CD14-positive monocyte (primary cell): ENCODE measurements around the gene AAGAB. TPM values are rescaled to one million over a fixed set of nuclear protein-coding genes. Genes with fewer than 3 reads are reported as not detected.

Experiments
- DNase-seq, 3 donors: peaks; one replicate each; pipeline ENCODE4 v3.0.0-alpha.2; 2011 to 2022
- H2AFZ ChIP-seq: 2 replicates; pipeline ENCODE4 v1.6.0; 2012; ENCODE audit warnings: mild to moderate bottlenecking, low read depth, low read length, inconsistent platforms; ENCODE audit not compliant: insufficient read depth, poor library complexity, severe bottlenecking
- H3K27ac ChIP-seq, 2 donors: 1 replicate in 1 of 2; 2 replicates in 1 of 2; pipeline ENCODE4 v1.5.1; 2012 to 2013; ENCODE audit warnings: low read length in 2 of 2, control low read depth in 1 of 2, inconsistent platforms in 1 of 2, low read depth in 1 of 2, mild to moderate bottlenecking in 1 of 2
- H3K27me3 ChIP-seq, 2 donors: one replicate each; pipeline versions ENCODE4 v1.6.0 to v1.6.1; 2011 to 2013; ENCODE audit warnings: low read length in 2 of 2; ENCODE audit not compliant: control insufficient read depth in 2 of 2, insufficient read depth in 2 of 2
- H3K36me3 ChIP-seq, 2 donors: replicated peaks in 1 of 2; 1 replicate in 1 of 2; 2 replicates in 1 of 2; pipeline versions ENCODE4 v1.5.1 to v1.6.1; 2012 to 2013; ENCODE audit warnings: low read length in 2 of 2, control low read depth in 1 of 2, inconsistent platforms in 1 of 2, mild to moderate bottlenecking in 1 of 2; ENCODE audit not compliant: insufficient read depth in 2 of 2, control insufficient read depth in 1 of 2
- H3K4me1 ChIP-seq, 2 donors: 1 replicate in 1 of 2; 2 replicates in 1 of 2; pipeline versions ENCODE4 v1.5.1 to v1.6.1; 2012 to 2013; ENCODE audit warnings: low read length in 2 of 2, control low read depth in 1 of 2, inconsistent platforms in 1 of 2, mild to moderate bottlenecking in 1 of 2, moderate library complexity in 1 of 2; ENCODE audit not compliant: insufficient read depth in 2 of 2, control insufficient read depth in 1 of 2
- H3K4me2 ChIP-seq: replicated peaks from 2 replicates; pipeline ENCODE3; 2012; ENCODE audit warnings: low read length, moderate library complexity, mild to moderate bottlenecking; ENCODE audit not compliant: poor library complexity, severe bottlenecking; ENCODE audit errors: extremely low read depth
- H3K4me3 ChIP-seq, 3 experiments: fragments of 200-600 bp in 1 of 3; sonication (generic) in 1 of 3; replicated peaks in 1 of 3; 1 replicate in 2 of 3; 2 replicates in 1 of 3; pipeline ENCODE4 v1.5.1; 2011 to 2013; ENCODE audit warnings: low read length in 3 of 3, mild to moderate bottlenecking in 3 of 3, control low read depth in 2 of 3, low read depth in 2 of 3, inconsistent platforms in 1 of 3, moderate library complexity in 1 of 3
- H3K79me2 ChIP-seq: 2 replicates; pipeline ENCODE4 v1.6.0; 2012; ENCODE audit warnings: mild to moderate bottlenecking, control low read depth, inconsistent platforms, low read length, moderate library complexity; ENCODE audit not compliant: insufficient read depth
- H3K9ac ChIP-seq: 2 replicates; pipeline ENCODE4 v1.6.0; 2017; ENCODE audit warnings: low read length, mild to moderate bottlenecking; ENCODE audit not compliant: insufficient read depth, poor library complexity, severe bottlenecking
- H3K9me3 ChIP-seq, 2 donors: replicated peaks in 1 of 2; 1 replicate in 1 of 2; 2 replicates in 1 of 2; pipeline versions ENCODE4 v1.5.1 to v1.6.1; 2012 to 2013; ENCODE audit warnings: low read length in 2 of 2, control low read depth in 1 of 2; ENCODE audit not compliant: control insufficient read depth in 1 of 2, insufficient read depth in 1 of 2
- H4K20me1 ChIP-seq: 2 replicates; pipeline ENCODE4 v1.6.0; 2012; ENCODE audit warnings: mild to moderate bottlenecking, low read length, control low read depth, moderate library complexity; ENCODE audit not compliant: insufficient read depth
- H3K27ac Mint-ChIP-seq, 7 donors: one replicate each; pipeline ENCODE4 v1.8.0; 2020; ENCODE audit warnings: mild to moderate bottlenecking in 7 of 7, mixed read lengths in 7 of 7, moderate library complexity in 6 of 7, inconsistent platforms in 2 of 7
- H3K27me3 Mint-ChIP-seq, 3 donors: one replicate each; pipeline ENCODE4 v1.8.0; 2021 to 2022; ENCODE audit warnings: low read depth in 3 of 3, mild to moderate bottlenecking in 3 of 3, mixed read lengths in 3 of 3, moderate library complexity in 3 of 3, inconsistent platforms in 1 of 3
- H3K36me3 Mint-ChIP-seq, 2 donors: one replicate each; pipeline ENCODE4 v1.8.0; 2020; ENCODE audit warnings: mixed read lengths in 2 of 2, inconsistent platforms in 1 of 2, mild to moderate bottlenecking in 1 of 2
- H3K4me1 Mint-ChIP-seq: one replicate; pipeline ENCODE4 v1.8.0; 2020; ENCODE audit warnings: mild to moderate bottlenecking, mixed read lengths
- H3K4me3 Mint-ChIP-seq, 2 donors: one replicate each; pipeline ENCODE4 v1.8.0; 2020; ENCODE audit warnings: mild to moderate bottlenecking in 2 of 2, mixed read lengths in 2 of 2, moderate library complexity in 1 of 2
- H3K9me3 Mint-ChIP-seq, 7 donors: one replicate each; pipeline ENCODE4 v1.8.0; 2020 to 2022; ENCODE audit warnings: mixed read lengths in 7 of 7, mild to moderate bottlenecking in 6 of 7, moderate library complexity in 6 of 7, inconsistent platforms in 2 of 7
- CTCF ChIP-seq: fragments of 200-600 bp; IDR thresholded peaks from one replicate; pipeline ENCODE4 v1.8.0; 2022; ENCODE audit warnings: antibody characterized with exemption, mild to moderate bottlenecking
- WGBS: methylation state at CpG from one replicate; pipeline ENCODE4 v1.1.5; 2013; ENCODE audit warnings: missing lambda C conversion rate; ENCODE audit not compliant: insufficient coverage; 5-methylcytosine and 5-hydroxymethylcytosine counted together
- intact Hi-C, 2 donors: fragments of 100-400 bp; cut with micrococcal nuclease; formaldehyde crosslinking; loops; one replicate each; pipeline versions ENCODE4 v1.15.0 to v1.15.1; 2023
- polyA plus RNA-seq, 3 donors: library from polyadenylated mRNA; depleted of rRNA in 1 of 3; unstranded in 2 of 3; stranded (reverse) in 1 of 3; fragments of 300-500 nt in 2 of 3; fragments of >200 nt in 1 of 3; fragmentation: Illumina TruSeq in 2 of 3; gene quantifications; 1 replicate in 2 of 3; 2 replicates in 1 of 3; pipeline ENCODE4 v1.2.3, GENCODE V29; 2012 to 2021

The AAGAB gene
- polyA plus RNA-seq, 3 donors = 11.2 to 40.4 (median 30.1) TPM

- no peaks in the 10 kb centered on the region for H3K4me1 Mint-ChIP-seq
- no peaks in the 10 kb centered on the region for H3K4me1 ChIP-seq
- H3K4me3 ChIP-seq = no peak overlapping the region
- intact Hi-C loops = no loop called here
- H3K4me2 ChIP-seq = no peak overlapping the region
- H2AFZ ChIP-seq = no peak overlapping the region
- no peak for TF ChIP-seq CTCF
- H3K4me3 Mint-ChIP-seq = no peak overlapping the region
- H3K36me3 ChIP-seq = peaks cover 42 to 79% of the 10 kb centered on the region in 2 donors
- H3K36me3 Mint-ChIP-seq = peaks cover 61 to 63% of the 10 kb centered on the region in 2 donors
- no peaks in the 10 kb centered on the region for H3K27me3 Mint-ChIP-seq
- no peak for DNase-seq
- no peaks in the 10 kb centered on the region for H3K27me3 ChIP-seq
- H3K27ac ChIP-seq = no peak overlapping the region
- no peaks in the 10 kb centered on the region for H4K20me1 ChIP-seq
- H3K27ac Mint-ChIP-seq = no peak overlapping the region
- no peak overlapping the region for H3K9ac ChIP-seq
- WGBS = no CpG with 5 or more reads among the region's 3 CpGs
- H3K9me3 ChIP-seq = no peaks in the 10 kb centered on the region
- no peaks in the 10 kb centered on the region for H3K79me2 ChIP-seq
- no peaks in the 10 kb centered on the region for H3K9me3 Mint-ChIP-seq
These were observed 46.8 kb downstream of the AAGAB start for GRCh38 chr15:67207555-67208207.

- Histone ChIP-seq H3K9me3 (no peaks in the 10 kb centered on the region), H2AFZ (no peak overlapping the region), H3K36me3 (peaks cover 41 to 68% of the 10 kb centered on the region in 2 donors), H3K9ac (no peak overlapping the region), H3K4me1 (peaks cover 10 to 19% of the 10 kb centered on the region in 2 donors), H4K20me1 (no peaks in the 10 kb centered on the region), H3K27me3 (no peaks in the 10 kb centered on the region), H3K4me2 (no peak overlapping the region), H3K27ac (no peak overlapping the region), H3K4me3 (no peak overlapping the region), H3K79me2 (no peaks in the 10 kb centered on the region)
- Mint-ChIP-seq H3K27ac (no peak overlapping the region), H3K4me3 (no peak overlapping the region), H3K27me3 (peaks cover 0 to 2% (median 0%) of the 10 kb centered on the region in 3 donors), H3K4me1 (peaks cover 22% of the 10 kb centered on the region), H3K9me3 (no peaks in the 10 kb centered on the region), H3K36me3 (peaks cover 68 to 78% of the 10 kb centered on the region in 2 donors)
- WGBS = no CpG with 5 or more reads among the region's 1 CpG
- no peak for TF ChIP-seq CTCF
- intact Hi-C loops = no loop called here
- DNase-seq = no peak
These were observed 51.5 kb downstream of the AAGAB start for GRCh38 chr15:67202991-67203390.
